Measurements from ENCODE around the gene AKR1B1.

DNA sequence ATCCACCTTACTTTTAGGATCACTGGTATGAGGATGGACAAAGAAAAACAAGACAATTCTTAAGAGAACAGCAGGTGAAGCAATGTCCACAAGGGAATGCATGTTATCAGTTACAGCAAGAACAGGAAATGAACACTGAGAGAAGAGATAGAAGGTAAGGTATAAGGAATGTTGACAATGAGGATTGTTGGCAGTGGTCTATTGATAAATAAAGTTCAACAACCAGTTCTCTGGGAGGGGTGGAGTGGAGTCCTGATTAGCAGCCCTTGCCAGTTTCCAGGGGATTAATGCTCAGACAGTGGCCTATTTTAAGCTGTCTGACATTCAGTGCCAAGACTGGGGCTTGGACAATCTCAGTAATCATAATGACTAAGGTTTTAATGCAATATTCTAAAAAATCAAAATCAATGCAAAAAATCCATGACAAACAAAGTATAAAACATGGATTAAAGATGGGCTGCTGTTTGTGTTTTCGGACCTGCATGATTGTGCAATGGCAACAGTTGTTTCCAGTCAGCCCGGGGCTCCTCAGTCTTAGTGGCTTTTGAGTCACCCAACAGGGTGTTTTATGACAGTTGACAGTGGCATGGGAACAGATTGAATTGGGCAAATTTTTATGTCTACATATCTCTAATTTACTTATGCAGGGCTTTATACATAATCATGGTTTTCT lies 13.8 kb upstream of the AKR1B1 start:
- TF ChIP-seq PRDM4 (tag by site-specific recombination; IDR thresholded peaks at IDR 0.05) (no peak), ZNF398 (tag by site-specific recombination; IDR thresholded peaks at IDR 0.05) (no peak)
- TF ChIP-seq, protein P1, sequence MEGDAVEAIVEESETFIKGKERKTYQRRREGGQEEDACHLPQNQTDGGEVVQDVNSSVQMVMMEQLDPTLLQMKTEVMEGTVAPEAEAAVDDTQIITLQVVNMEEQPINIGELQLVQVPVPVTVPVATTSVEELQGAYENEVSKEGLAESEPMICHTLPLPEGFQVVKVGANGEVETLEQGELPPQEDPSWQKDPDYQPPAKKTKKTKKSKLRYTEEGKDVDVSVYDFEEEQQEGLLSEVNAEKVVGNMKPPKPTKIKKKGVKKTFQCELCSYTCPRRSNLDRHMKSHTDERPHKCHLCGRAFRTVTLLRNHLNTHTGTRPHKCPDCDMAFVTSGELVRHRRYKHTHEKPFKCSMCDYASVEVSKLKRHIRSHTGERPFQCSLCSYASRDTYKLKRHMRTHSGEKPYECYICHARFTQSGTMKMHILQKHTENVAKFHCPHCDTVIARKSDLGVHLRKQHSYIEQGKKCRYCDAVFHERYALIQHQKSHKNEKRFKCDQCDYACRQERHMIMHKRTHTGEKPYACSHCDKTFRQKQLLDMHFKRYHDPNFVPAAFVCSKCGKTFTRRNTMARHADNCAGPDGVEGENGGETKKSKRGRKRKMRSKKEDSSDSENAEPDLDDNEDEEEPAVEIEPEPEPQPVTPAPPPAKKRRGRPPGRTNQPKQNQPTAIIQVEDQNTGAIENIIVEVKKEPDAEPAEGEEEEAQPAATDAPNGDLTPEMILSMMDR (tag by site-specific recombination; IDR thresholded peaks at IDR 0.05), result no peak
